GM12873 (cell line): ENCODE measurements around the gene LRP1.

ENCODE experiments used
- TF ChIP-seq, protein P1 (sequence below): IDR thresholded peaks from 2 replicates; pipeline ENCODE4 v1.5.1; 2012; ENCODE audit warnings: low read depth, mild to moderate bottlenecking, moderate library complexity, low read length, control low read depth; ENCODE audit not compliant: insufficient read depth; ENCODE audit errors: missing control alignments

LRP1 gene

DNA sequence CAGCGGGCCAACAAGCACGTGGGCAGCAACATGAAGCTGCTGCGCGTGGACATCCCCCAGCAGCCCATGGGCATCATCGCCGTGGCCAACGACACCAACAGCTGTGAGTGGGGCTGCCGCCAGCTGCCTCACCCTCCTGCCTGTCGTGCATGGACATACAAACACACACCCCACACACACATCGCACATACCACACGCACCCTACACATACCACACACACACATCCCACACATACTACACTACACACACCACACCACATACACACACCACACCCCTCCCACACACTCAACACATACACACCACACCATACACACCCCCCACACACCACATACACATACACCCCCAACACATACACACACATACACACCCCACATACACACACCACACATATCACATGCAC, 63.1 kb downstream of the LRP1 start:
- TF ChIP-seq, protein P1, sequence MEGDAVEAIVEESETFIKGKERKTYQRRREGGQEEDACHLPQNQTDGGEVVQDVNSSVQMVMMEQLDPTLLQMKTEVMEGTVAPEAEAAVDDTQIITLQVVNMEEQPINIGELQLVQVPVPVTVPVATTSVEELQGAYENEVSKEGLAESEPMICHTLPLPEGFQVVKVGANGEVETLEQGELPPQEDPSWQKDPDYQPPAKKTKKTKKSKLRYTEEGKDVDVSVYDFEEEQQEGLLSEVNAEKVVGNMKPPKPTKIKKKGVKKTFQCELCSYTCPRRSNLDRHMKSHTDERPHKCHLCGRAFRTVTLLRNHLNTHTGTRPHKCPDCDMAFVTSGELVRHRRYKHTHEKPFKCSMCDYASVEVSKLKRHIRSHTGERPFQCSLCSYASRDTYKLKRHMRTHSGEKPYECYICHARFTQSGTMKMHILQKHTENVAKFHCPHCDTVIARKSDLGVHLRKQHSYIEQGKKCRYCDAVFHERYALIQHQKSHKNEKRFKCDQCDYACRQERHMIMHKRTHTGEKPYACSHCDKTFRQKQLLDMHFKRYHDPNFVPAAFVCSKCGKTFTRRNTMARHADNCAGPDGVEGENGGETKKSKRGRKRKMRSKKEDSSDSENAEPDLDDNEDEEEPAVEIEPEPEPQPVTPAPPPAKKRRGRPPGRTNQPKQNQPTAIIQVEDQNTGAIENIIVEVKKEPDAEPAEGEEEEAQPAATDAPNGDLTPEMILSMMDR: no peak

DNA sequence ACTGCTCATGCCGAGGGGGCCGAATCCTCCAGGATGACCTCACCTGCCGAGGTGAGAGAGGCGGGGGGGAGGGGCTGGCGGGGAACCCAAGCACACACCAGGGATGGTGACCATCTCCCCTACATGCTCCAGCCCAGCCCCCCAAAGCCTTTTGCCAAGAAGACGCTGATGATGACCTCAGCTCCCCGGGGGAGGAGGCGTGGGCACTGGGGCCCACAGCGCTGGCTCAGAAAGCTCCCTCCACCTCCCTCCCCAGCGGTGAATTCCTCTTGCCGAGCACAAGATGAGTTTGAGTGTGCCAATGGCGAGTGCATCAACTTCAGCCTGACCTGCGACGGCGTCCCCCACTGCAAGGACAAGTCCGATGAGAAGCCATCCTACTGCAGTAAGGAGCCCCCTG, 64.6 kb downstream of the LRP1 start:
- TF ChIP-seq, protein P1: no peak

DNA sequence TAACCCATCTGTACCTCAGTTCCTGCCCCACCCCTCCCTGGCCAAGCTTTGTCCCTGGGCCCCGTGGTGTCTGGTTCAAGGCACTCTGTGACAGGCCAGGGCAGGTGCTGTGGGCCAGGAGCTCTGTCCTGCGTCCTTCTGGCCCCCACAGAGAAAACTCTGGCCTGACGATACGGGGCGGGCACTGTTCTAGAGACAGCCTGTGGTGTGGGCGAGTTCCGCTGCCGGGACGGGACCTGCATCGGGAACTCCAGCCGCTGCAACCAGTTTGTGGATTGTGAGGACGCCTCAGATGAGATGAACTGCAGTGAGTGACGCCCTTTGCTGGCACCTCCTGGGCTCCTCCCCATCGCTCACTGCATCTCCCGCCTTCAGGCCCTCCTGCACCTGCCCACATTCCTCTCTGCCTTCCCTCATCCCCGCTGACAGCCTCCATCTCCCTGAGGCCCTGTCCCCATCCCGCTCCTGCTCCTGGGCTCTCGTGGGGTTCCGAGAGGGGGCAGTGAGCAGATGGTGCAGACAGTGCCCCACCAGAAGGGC, 65.5 kb downstream of the LRP1 start:
- TF ChIP-seq, protein P1: no peak

DNA sequence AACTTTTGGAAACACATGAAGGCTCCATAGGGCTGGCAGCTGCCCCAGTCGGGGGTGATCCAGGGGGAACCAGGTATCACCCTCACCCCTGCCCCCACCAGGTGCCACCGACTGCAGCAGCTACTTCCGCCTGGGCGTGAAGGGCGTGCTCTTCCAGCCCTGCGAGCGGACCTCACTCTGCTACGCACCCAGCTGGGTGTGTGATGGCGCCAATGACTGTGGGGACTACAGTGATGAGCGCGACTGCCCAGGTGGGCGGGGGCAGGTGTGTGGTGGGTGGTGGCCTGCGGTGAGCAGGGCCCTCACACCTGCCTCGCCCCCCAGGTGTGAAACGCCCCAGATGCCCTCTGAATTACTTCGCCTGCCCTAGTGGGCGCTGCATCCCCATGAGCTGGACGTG, 66.0 kb downstream of the LRP1 start:
- TF ChIP-seq, protein P1: no peak

DNA sequence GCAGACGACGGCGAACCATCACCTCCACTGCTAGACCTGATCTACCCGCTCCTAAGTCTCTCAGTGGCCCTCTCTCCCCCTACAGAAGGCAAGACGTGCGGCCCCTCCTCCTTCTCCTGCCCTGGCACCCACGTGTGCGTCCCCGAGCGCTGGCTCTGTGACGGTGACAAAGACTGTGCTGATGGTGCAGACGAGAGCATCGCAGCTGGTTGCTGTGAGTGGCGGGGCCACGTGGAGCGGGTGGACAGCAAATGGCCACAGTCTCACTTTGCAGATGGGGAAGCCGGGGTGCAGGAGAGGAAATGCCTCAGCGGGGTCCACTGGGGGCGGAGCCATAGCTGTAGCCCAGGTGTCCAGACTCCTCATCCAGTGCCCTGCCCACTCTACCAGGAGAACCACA, 66.9 kb downstream of the LRP1 start:
- TF ChIP-seq, protein P1: no peak

GRCh38 chr12:57195611-57196371, 67.5 kb downstream of the LRP1 start:
- TF ChIP-seq, protein P1: no peak

DNA sequence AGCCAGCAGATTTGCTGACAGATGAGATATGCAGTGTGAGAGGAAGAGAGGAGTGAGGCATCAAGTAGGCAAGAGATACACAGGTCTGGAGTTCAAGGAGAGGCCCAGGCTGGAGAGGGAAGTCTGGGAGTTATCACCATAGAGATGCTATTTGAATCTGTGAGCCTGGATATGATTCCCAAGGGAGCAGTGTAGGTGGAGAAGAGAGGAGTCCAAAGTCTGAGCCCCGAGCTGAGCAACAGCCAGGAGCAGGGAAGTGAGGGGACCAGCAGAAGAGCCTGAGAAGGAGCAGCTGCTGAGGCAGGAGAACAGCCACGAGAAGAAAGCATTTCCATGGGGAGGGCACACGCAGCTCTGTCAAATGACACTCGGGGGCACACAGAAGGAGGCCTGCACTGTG, 68.2 kb downstream of the LRP1 start:
- TF ChIP-seq, protein P1: no peak
